H7 (cell line): ENCODE results near the gene WDFY4. TPM values are rescaled to one million over a fixed set of nuclear protein-coding genes. Genes with fewer than 3 reads are reported as not detected.

ENCODE experiments used
- DNase-seq: peaks from one replicate; pipeline ENCODE4 v3.0.0; 2012
- H3K27me3 ChIP-seq: 2 replicates; pipeline ENCODE4 v1.6.0; 2011; ENCODE audit warnings: mild to moderate bottlenecking, low read length; ENCODE audit not compliant: control insufficient read depth, insufficient read depth
- H3K36me3 ChIP-seq: replicated peaks from 2 replicates; pipeline ENCODE4 v1.5.1; 2011; ENCODE audit warnings: low read length; ENCODE audit not compliant: control insufficient read depth, insufficient read depth
- H3K4me3 ChIP-seq: 2 replicates; pipeline ENCODE4 v1.5.1; 2011; ENCODE audit warnings: low read depth, mild to moderate bottlenecking, control low read depth, low read length, moderate library complexity; ENCODE audit not compliant: insufficient read depth
- total RNA-seq: library from RNA; depleted of rRNA; stranded (reverse); fragments of >200 nt; shearing (Covaris generic); gene quantifications from 2 replicates; pipeline ENCODE4 v1.2.3, GENCODE V29; 2014

Gene WDFY4
- total RNA-seq, 1 experiment from 2014 or later: not detected

GRCh38 chr10:48769706-48770435, 85.2 kb downstream of the WDFY4 start:
- no peak for DNase-seq
- Histone ChIP-seq H3K4me3 (no peak overlapping the region), H3K27me3 (no peaks in the 10 kb centered on the region), H3K36me3 (no peaks in the 10 kb centered on the region)

DNA sequence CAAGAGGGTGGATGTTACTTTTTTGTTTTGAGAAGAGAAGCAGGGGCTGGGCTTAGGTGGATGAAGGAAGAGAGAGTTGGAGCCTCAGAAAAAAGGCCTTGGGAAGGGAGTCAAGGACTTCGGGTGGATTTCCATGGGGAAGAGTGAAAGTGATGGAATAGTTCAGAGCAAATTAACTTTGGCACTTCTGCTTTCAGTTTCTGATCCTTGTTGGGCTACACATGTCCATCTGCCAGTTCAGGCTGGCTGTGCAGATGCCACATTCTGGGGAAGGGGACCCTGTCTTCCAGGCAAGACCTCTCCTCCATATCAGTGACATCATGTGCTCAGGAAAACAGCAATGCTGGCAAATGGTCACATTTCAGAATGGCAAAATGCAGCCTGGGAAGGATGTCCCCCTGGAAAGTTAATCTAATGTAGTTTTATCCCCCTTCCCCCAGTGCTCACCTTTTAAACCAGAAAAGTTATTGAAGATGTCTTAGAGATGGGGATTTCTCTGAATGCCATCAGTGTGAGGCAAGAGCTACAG, 86.0 kb downstream of the WDFY4 start:
- no peak for DNase-seq
- no peaks in the 10 kb centered on the region for H3K36me3 ChIP-seq
- no peak overlapping the region for H3K4me3 ChIP-seq
- H3K27me3 ChIP-seq: no peaks in the 10 kb centered on the region

- DNase-seq: no peak
- H3K36me3 ChIP-seq: no peaks in the 10 kb centered on the region
- H3K4me3 ChIP-seq: no peak overlapping the region
- no peaks in the 10 kb centered on the region for H3K27me3 ChIP-seq
Observed at GRCh38 chr10:48771234-48771633, 86.6 kb downstream of the WDFY4 start.

DNA sequence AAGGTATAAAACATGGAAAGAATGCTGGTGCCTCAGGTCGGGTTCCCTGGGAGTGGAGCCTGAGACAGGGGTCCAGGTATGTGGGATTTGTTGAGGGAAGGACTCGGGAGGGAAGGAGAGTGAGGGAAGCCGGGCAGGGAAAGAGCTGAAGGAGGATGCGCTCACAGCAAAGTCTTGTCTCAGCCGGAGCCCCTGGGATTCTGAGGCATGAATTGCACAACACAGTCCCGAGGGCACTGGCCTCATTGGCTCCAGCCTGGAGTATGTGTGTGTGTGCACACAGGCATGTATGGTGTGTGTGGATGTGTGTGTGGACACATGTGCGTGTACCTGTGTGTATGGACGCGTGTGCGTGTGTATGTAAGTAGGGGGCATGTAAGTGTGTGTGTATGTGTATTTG, 87.4 kb downstream of the WDFY4 start:
- DNase-seq: no peak
- Histone ChIP-seq H3K4me3 (no peak overlapping the region), H3K27me3 (no peaks in the 10 kb centered on the region), H3K36me3 (no peaks in the 10 kb centered on the region)

DNA sequence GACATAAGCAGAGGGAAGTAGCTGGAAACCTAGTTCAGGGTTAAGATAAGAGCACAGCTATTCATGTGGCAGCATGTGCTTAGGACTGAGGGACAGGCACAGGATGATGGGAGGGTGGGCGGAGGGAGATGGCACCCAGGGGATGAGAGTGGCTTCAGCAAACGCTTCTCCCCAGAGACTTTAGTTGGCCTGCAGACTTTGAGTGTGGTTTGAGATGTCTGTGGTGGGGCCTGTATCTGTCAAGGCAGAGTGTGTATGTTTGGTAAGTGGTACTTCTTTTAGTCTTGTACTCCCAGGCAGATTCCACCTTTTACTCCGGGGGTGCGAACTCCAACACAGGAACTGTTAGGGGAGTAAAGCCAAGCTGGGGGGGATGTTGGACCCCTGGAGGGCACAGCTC, 88.9 kb downstream of the WDFY4 start:
- Histone ChIP-seq H3K36me3 (no peaks in the 10 kb centered on the region), H3K27me3 (no peaks in the 10 kb centered on the region), H3K4me3 (no peak overlapping the region)
- no peak for DNase-seq

- Histone ChIP-seq H3K36me3 (no peaks in the 10 kb centered on the region), H3K4me3 (no peak overlapping the region), H3K27me3 (no peaks in the 10 kb centered on the region)
- peak; percentile 55 for DNase-seq
Observed at GRCh38 chr10:48774416-48775205, 89.9 kb downstream of the WDFY4 start.

DNA sequence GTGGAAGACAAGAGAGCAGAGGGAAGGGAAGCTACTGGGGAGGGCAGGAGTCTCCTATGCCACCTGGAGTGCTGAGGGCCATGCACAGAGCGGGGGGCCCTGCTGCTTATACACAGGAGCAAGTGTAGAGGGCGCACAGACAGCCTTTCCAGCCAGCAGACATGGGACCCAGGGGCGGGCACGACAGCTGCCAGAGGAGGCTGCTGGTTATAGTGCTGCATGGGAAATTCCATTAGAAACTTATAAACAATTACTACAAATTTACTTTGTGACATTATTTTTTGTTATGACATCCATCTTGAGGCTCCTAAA, 90.5 kb downstream of the WDFY4 start:
- no peak for DNase-seq
- Histone ChIP-seq H3K27me3 (no peaks in the 10 kb centered on the region), H3K4me3 (no peak overlapping the region), H3K36me3 (no peaks in the 10 kb centered on the region)

- Histone ChIP-seq H3K36me3 (no peaks in the 10 kb centered on the region), H3K27me3 (no peaks in the 10 kb centered on the region), H3K4me3 (no peak overlapping the region)
- no peak for DNase-seq
Observed at GRCh38 chr10:48776005-48776522, 91.4 kb downstream of the WDFY4 start.

DNA sequence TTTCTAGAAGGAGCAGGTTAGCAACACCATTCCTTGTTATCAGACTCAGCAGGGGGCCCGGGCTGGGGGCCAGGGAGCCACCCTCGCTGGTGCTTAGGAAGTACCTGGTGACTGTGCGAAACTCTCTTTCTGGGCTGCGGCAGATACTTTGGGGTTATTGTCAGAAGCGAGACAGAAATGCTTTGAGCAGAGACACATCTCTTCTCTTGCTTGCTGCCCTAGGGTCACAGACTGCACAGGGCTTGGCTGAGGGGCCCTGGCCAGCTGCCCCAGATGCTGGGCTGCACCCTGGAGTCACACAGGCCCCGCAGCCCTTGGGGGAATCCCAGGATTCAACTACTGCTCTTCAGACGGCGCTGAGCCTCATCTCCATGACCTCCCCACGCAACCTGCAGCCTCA, 91.9 kb downstream of the WDFY4 start:
- H3K4me3 ChIP-seq: no peak overlapping the region
- H3K36me3 ChIP-seq: no peaks in the 10 kb centered on the region
- H3K27me3 ChIP-seq: no peaks in the 10 kb centered on the region
- DNase-seq: peak; percentile 42

- Histone ChIP-seq H3K4me3 (no peak overlapping the region), H3K27me3 (no peaks in the 10 kb centered on the region), H3K36me3 (no peaks in the 10 kb centered on the region)
- no peak for DNase-seq
Observed at GRCh38 chr10:48777110-48777509, 92.4 kb downstream of the WDFY4 start.

- H3K27me3 ChIP-seq: no peaks in the 10 kb centered on the region
- no peak overlapping the region for H3K4me3 ChIP-seq
- DNase-seq: no peak
- H3K36me3 ChIP-seq: no peaks in the 10 kb centered on the region
Observed at GRCh38 chr10:48778193-48778857, 93.7 kb downstream of the WDFY4 start.

DNA sequence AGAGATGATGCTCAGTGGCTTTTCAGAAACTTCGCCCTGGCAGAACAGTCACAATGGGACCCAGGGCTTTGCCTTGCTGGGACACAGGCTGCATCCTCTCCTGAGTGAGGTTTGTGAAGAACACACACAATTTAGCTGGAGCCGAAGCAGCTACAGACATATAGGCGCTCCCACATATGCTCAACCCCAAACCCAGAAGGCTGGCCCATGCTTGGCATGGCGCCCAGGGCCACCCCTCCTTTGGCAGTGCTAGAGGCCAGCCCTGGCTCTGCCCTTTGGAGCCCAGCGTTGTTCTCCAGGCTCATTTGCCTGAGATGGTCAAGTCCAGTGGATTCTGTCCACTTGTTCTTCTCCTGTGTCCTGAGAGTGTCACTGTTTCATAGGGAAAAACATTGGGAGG, 94.4 kb downstream of the WDFY4 start:
- Histone ChIP-seq H3K27me3 (no peaks in the 10 kb centered on the region), H3K36me3 (no peaks in the 10 kb centered on the region), H3K4me3 (no peak overlapping the region)
- no peak for DNase-seq

DNA sequence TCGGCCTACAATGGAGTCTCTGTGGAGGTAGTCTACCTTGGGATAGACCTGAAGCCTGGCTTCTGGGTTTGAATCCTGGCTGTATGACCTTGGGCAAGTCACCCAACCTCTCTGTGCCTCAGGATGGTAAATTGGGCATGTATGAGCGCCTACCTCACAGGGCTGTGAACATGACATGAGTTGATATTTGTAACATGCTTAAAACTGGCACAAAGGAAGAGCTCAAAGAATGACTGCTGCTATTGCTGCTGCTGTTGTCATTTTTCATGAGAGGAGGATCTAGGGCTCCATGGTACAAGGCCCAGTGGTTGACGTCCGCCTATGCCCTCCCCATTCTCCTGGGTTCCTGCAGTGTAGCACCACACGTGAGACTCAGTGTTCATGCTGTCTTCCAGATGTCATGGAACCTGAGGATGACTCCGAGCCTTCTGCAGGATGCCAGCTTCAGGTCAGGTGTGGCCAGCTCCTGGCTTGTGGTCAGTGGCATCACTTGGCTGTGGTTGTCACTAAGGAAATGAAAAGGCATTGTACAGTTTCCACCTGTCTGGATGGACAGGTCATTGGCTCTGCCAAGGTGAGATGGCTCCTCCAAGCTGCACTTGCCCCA, 95.0 kb downstream of the WDFY4 start:
- H3K27me3 ChIP-seq: no peaks in the 10 kb centered on the region
- no peaks in the 10 kb centered on the region for H3K36me3 ChIP-seq
- no peak for DNase-seq
- H3K4me3 ChIP-seq: no peak overlapping the region

DNA sequence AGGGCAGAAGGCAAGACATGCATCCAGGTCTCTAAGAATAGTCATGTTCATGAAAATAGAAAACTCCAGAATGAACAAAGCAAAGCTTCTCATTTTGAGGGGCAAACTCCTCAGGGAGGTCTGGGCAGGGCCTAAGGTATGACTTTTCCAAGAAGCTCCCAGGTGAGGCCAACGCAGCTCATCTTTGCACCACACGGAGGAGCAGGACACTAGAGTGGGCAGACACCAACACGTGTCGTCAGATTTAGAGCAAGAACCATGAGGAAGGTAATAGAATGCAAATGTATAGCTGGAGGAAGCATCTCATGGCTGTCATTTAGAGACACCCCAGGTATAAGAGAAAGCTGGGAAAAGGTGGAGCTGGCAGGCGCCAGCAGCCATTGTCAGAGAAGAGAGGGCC, 95.7 kb downstream of the WDFY4 start:
- no peak for DNase-seq
- no peaks in the 10 kb centered on the region for H3K27me3 ChIP-seq
- no peak overlapping the region for H3K4me3 ChIP-seq
- H3K36me3 ChIP-seq: no peaks in the 10 kb centered on the region
